DND-41 (cell line): ENCODE measurements around the gene PTCHD1.

Experiments used
- ATAC-seq: fragments of 200-7000 bp; cut with Tn5 transposase; 3 replicates; pipeline ENCODE4 v1.9.1; 2021; ENCODE audit warnings: low read depth; ENCODE audit not compliant: insufficient read depth
- DNase-seq: peaks from one replicate; pipeline ENCODE4 v3.0.0-alpha.2; 2020
- H2AFZ ChIP-seq: 2 replicates; pipeline ENCODE4 v1.6.0; 2012; ENCODE audit warnings: low read depth, low read length
- H3K27ac ChIP-seq: 2 replicates; pipeline ENCODE4 v1.5.1; 2012; ENCODE audit warnings: low read length, inconsistent platforms
- H3K27me3 ChIP-seq: fragments of 200-600 bp; sonication (generic); 2 replicates; pipeline ENCODE4 v1.6.0; 2012; ENCODE audit warnings: low read length, mild to moderate bottlenecking, inconsistent platforms; ENCODE audit not compliant: insufficient read depth, poor library complexity
- H3K36me3 ChIP-seq: 2 replicates; pipeline ENCODE4 v1.5.1; 2012; ENCODE audit warnings: low read length, inconsistent platforms; ENCODE audit not compliant: insufficient read depth
- H3K4me1 ChIP-seq: 2 replicates; pipeline ENCODE4 v1.5.1; 2012; ENCODE audit warnings: mild to moderate bottlenecking, low read length; ENCODE audit not compliant: insufficient read depth
- H3K4me2 ChIP-seq: 2 replicates; pipeline ENCODE4 v1.6.0; 2012; ENCODE audit warnings: mild to moderate bottlenecking, moderate library complexity, low read length, inconsistent platforms; ENCODE audit not compliant: insufficient read depth
- H3K4me3 ChIP-seq, 2 experiments: fragments of 200-600 bp in 1 of 2; shearing (Covaris generic) in 1 of 2; 2 replicates each; pipeline ENCODE4 v1.5.1; 2012 to 2016; ENCODE audit warnings: inconsistent platforms in 2 of 2, low read length in 2 of 2, mild to moderate bottlenecking in 2 of 2, low read depth in 1 of 2, moderate library complexity in 1 of 2
- H3K79me2 ChIP-seq: 2 replicates; pipeline ENCODE4 v1.6.0; 2012; ENCODE audit warnings: low read length, inconsistent platforms; ENCODE audit not compliant: insufficient read depth
- H3K9ac ChIP-seq: 2 replicates; pipeline ENCODE4 v1.6.0; 2012; ENCODE audit warnings: low read depth, mild to moderate bottlenecking, inconsistent platforms, low read length, moderate library complexity
- H3K9me3 ChIP-seq: 2 replicates; pipeline ENCODE4 v1.5.1; 2012; ENCODE audit warnings: low read length, moderate library complexity, mild to moderate bottlenecking, inconsistent platforms; ENCODE audit not compliant: insufficient read depth, severe bottlenecking
- H4K20me1 ChIP-seq: 2 replicates; pipeline ENCODE4 v1.6.0; 2012; ENCODE audit warnings: low read length; ENCODE audit not compliant: insufficient read depth
- CTCF ChIP-seq: IDR thresholded peaks from 2 replicates; pipeline ENCODE4 v1.5.1; 2012; ENCODE audit warnings: borderline replicate concordance, low read length, moderate library complexity, mild to moderate bottlenecking; ENCODE audit not compliant: poor library complexity, severe bottlenecking; ENCODE audit errors: extremely low read depth
- EZH2 ChIP-seq: IDR thresholded peaks from 3 replicates; pipeline ENCODE4 v1.6.1; 2012; ENCODE audit warnings: borderline replicate concordance, low read depth, mild to moderate bottlenecking, moderate library complexity, low read length, inconsistent platforms; ENCODE audit not compliant: severe bottlenecking

The PTCHD1 gene

GRCh38 chrX:23398570-23398969 is 63.9 kb downstream of the PTCHD1 start:
- Histone ChIP-seq H3K4me2 (no peak overlapping the region), H3K9me3 (no peaks in the 10 kb centered on the region), H3K27me3 (no peaks in the 10 kb centered on the region), H3K36me3 (no peaks in the 10 kb centered on the region), H3K27ac (no peak overlapping the region), H3K9ac (no peak overlapping the region), H3K4me1 (no peaks in the 10 kb centered on the region), H4K20me1 (no peaks in the 10 kb centered on the region), H3K79me2 (no peaks in the 10 kb centered on the region), H2AFZ (no peak overlapping the region), H3K4me3 (no peak overlapping the region)
- no peak for TF ChIP-seq CTCF
- TF ChIP-seq EZH2: no peak
- DNase-seq (no peak), ATAC-seq (no peak)

GRCh38 chrX:23403849-23404248 is 69.2 kb downstream of the PTCHD1 start:
- Histone ChIP-seq H3K9ac (no peak overlapping the region), H3K9me3 (no peaks in the 10 kb centered on the region), H3K27ac (no peak overlapping the region), H2AFZ (no peak overlapping the region), H3K36me3 (no peaks in the 10 kb centered on the region), H3K27me3 (no peaks in the 10 kb centered on the region), H3K4me1 (no peaks in the 10 kb centered on the region), H4K20me1 (no peaks in the 10 kb centered on the region), H3K4me2 (no peak overlapping the region), H3K79me2 (no peaks in the 10 kb centered on the region), H3K4me3 (no peak overlapping the region)
- ATAC-seq (no peak), DNase-seq (no peak)
- TF ChIP-seq EZH2 (no peak), CTCF (peak; percentile 16)

GRCh38 chrX:23422912-23423311 is 88.3 kb downstream of the PTCHD1 start:
- no peak overlapping the region for H2AFZ ChIP-seq
- no peak overlapping the region for H3K9ac ChIP-seq
- no peaks in the 10 kb centered on the region for H3K36me3 ChIP-seq
- H3K4me3 ChIP-seq: no peak overlapping the region
- no peaks in the 10 kb centered on the region for H3K79me2 ChIP-seq
- no peak overlapping the region for H3K27ac ChIP-seq
- DNase-seq: no peak
- H3K4me2 ChIP-seq: no peak overlapping the region
- no peaks in the 10 kb centered on the region for H3K27me3 ChIP-seq
- TF ChIP-seq CTCF (no peak), EZH2 (no peak)
- no peaks in the 10 kb centered on the region for H3K9me3 ChIP-seq
- ATAC-seq: no peak
- no peaks in the 10 kb centered on the region for H3K4me1 ChIP-seq
- no peaks in the 10 kb centered on the region for H4K20me1 ChIP-seq

GRCh38 chrX:23434356-23434884 is 99.8 kb downstream of the PTCHD1 start:
- H3K27me3 ChIP-seq: no peaks in the 10 kb centered on the region
- H3K4me1 ChIP-seq: no peaks in the 10 kb centered on the region
- H3K4me2 ChIP-seq: no peak overlapping the region
- no peaks in the 10 kb centered on the region for H4K20me1 ChIP-seq
- H3K79me2 ChIP-seq: no peaks in the 10 kb centered on the region
- no peaks in the 10 kb centered on the region for H3K9me3 ChIP-seq
- H3K9ac ChIP-seq: no peak overlapping the region
- H2AFZ ChIP-seq: no peak overlapping the region
- no peak for ATAC-seq
- no peak overlapping the region for H3K4me3 ChIP-seq
- no peak overlapping the region for H3K27ac ChIP-seq
- TF ChIP-seq EZH2 (no peak), CTCF (no peak)
- H3K36me3 ChIP-seq: no peaks in the 10 kb centered on the region
- no peak for DNase-seq
